SIG-M5 treated with dmso at 0.1 percent for 504 hours (cell line): ENCODE measurements around the gene SPPL2B.
A peak's percentile ranks its signal among the peaks of the same experiment; 100 is the strongest.

Experiments used
- DNase-seq: peaks from one replicate; lab custom pipeline; 2025; ENCODE audit not compliant: unreplicated experiment; lab: John Stamatoyannopoulos, UW

SPPL2B gene

GRCh38 chr19:2296141-2296540, 32.3 kb upstream of the SPPL2B start:
- DNase-seq, result no peak

- DNase-seq, result no peak
Observed at GRCh38 chr19:2300533-2300932, 28.0 kb upstream of the SPPL2B start.

- DNase-seq, result no peak
Observed at GRCh38 chr19:2302319-2303210, 25.9 kb upstream of the SPPL2B start.

GRCh38 chr19:2303211-2303798, 25.2 kb upstream of the SPPL2B start:
- no peak for DNase-seq

- no peak for DNase-seq
Observed at GRCh38 chr19:2305452-2306280, 22.8 kb upstream of the SPPL2B start.

- no peak for DNase-seq
Observed at GRCh38 chr19:2306281-2306806, 22.1 kb upstream of the SPPL2B start.

- DNase-seq, result no peak
Observed at GRCh38 chr19:2306971-2307370, 21.5 kb upstream of the SPPL2B start.

- no peak for DNase-seq
Observed at GRCh38 chr19:2307518-2308012, 20.9 kb upstream of the SPPL2B start.

GRCh38 chr19:2308114-2308556, 20.3 kb upstream of the SPPL2B start, which contains the start of gene LINGO3:
LINGO3 (minus strand) TSS chr19:2308154; CDS start chr19:2291776, 16,378 bp downstream.
- no peak for DNase-seq

- no peak for DNase-seq
Observed at GRCh38 chr19:2309734-2310362, 18.6 kb upstream of the SPPL2B start.

- DNase-seq, result no peak
Observed at GRCh38 chr19:2311093-2311492, 17.4 kb upstream of the SPPL2B start.

GRCh38 chr19:2312820-2313501, 15.5 kb upstream of the SPPL2B start:
- no peak for DNase-seq

- DNase-seq, result no peak
Observed at GRCh38 chr19:2315121-2315817, 13.2 kb upstream of the SPPL2B start.

GRCh38 chr19:2315818-2316353, 12.6 kb upstream of the SPPL2B start:
- peak; percentile 33 for DNase-seq

GRCh38 chr19:2317300-2317699, 11.2 kb upstream of the SPPL2B start:
- no peak for DNase-seq

- DNase-seq, result no peak
Observed at GRCh38 chr19:2317756-2318155, 10.7 kb upstream of the SPPL2B start.

GRCh38 chr19:2318923-2319322, 9.6 kb upstream of the SPPL2B start:
- no peak for DNase-seq

- no peak for DNase-seq
Observed at GRCh38 chr19:2319551-2319950, 8.9 kb upstream of the SPPL2B start.

- no peak for DNase-seq
Observed at GRCh38 chr19:2320049-2320448, 8.4 kb upstream of the SPPL2B start.
